H1 (cell line): ENCODE data around the gene CALHM3.

Experiments used
- CREB1 ChIP-seq: IDR thresholded peaks from 2 replicates; pipeline ENCODE4 v1.6.1; 2012; ENCODE audit warnings: inconsistent platforms
- EZH2 ChIP-seq: fragments of 200-600 bp; sonication (generic); IDR thresholded peaks from 2 replicates; pipeline ENCODE4 v1.7.1; 2012; ENCODE audit warnings: low read depth, mild to moderate bottlenecking, moderate library complexity, low read length, inconsistent platforms; ENCODE audit not compliant: severe bottlenecking
- JUND ChIP-seq: IDR thresholded peaks from 2 replicates; pipeline ENCODE4 v1.6.1; 2011; ENCODE audit warnings: mild to moderate bottlenecking, improper control_type of control experiment, low read length
- POLR2AphosphoS5 ChIP-seq: IDR thresholded peaks from 2 replicates; pipeline ENCODE4 v1.6.1; 2011; ENCODE audit warnings: low read depth, low read length
- RAD21 ChIP-seq, 2 experiments: IDR thresholded peaks in 1 of 2; conservative IDR thresholded peaks in 1 of 2; 2 replicates each; pipeline ENCODE4 v1.6.1; 2011; ENCODE audit warnings: low read depth in 2 of 2, low read length in 2 of 2, improper control_type of control experiment in 1 of 2, inconsistent platforms in 1 of 2, mild to moderate bottlenecking in 1 of 2, moderate library complexity in 1 of 2
- YY1 ChIP-seq: IDR thresholded peaks from 2 replicates; pipeline ENCODE4 v1.6.1; 2011; ENCODE audit warnings: low read depth, mild to moderate bottlenecking, low read length
- TF ChIP-seq, protein P1 (sequence below), 3 experiments: IDR thresholded peaks; 1 replicate in 2 of 3; 2 replicates in 1 of 3; pipeline versions ENCODE4 v1.5.1 to v1.6.1; 2011; ENCODE audit warnings: low read length in 3 of 3, mild to moderate bottlenecking in 3 of 3, inconsistent platforms in 2 of 3, low read depth in 1 of 3, moderate library complexity in 1 of 3; ENCODE audit not compliant: insufficient read depth in 1 of 3; ENCODE audit errors: control extremely low read depth in 1 of 3

DNA sequence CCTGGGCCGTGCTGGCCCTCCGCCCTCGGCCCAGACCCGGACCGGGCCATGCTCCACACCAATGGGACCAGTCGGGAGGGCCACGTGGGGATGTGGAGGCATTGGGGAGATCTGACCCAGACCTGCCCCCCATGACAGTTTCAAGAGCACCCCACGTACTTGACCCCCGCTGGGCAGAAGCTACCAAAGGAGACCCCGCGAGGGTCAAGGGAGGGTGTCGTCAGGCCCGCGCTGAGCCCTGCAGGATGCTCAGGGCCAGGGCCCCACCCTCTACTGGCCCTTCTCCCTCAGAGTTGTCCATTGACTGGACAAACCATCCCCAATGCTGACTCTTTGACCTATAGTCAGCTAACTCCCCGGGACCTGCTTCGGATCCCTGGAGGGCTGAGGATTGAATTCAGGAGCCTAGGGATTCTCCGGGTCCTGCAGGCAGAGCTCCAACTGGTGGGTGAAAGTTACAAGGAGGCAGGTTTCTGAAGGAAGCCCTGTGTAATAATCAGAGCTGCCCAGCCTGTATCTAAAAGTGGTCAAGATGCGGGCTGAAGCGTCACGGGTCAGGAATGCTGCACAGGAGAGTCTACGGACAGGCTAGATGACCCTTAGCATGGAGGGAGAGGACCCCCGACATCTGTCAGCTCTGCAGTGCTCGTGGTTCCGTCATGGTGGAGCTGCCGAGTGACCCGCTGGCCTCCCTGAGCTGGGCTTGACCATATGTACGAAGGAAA, 26.4 kb downstream of the CALHM3 start:
- TF ChIP-seq, protein P1, sequence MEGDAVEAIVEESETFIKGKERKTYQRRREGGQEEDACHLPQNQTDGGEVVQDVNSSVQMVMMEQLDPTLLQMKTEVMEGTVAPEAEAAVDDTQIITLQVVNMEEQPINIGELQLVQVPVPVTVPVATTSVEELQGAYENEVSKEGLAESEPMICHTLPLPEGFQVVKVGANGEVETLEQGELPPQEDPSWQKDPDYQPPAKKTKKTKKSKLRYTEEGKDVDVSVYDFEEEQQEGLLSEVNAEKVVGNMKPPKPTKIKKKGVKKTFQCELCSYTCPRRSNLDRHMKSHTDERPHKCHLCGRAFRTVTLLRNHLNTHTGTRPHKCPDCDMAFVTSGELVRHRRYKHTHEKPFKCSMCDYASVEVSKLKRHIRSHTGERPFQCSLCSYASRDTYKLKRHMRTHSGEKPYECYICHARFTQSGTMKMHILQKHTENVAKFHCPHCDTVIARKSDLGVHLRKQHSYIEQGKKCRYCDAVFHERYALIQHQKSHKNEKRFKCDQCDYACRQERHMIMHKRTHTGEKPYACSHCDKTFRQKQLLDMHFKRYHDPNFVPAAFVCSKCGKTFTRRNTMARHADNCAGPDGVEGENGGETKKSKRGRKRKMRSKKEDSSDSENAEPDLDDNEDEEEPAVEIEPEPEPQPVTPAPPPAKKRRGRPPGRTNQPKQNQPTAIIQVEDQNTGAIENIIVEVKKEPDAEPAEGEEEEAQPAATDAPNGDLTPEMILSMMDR (IDR thresholded peaks at IDR 0.05; ENCODE audit: control extremely low read depth in 1 of 3, insufficient read depth in 1 of 3, low read depth in 1 of 3, low read length in 3 of 3) = no peak
- no peak for TF ChIP-seq JUND
- TF ChIP-seq EZH2 = peak; percentile 26
- TF ChIP-seq CREB1 = no peak
- no peak for TF ChIP-seq YY1
- TF ChIP-seq RAD21 (IDR thresholded peaks at IDR 0.05 in 1 of 2, conservative IDR thresholded peaks at IDR 0.05 in 1 of 2; ENCODE audit: low read depth in 2 of 2, low read length in 2 of 2) = no peak
- no peak for TF ChIP-seq POLR2AphosphoS5
